Measurements from ENCODE around the gene UBD.

The UBD gene

GRCh38 chr6:29529956-29530355, 29.6 kb downstream of the UBD start:
- Histone ChIP-seq H2BK15ac (ENCODE audit: low read depth, poor library complexity, severe bottlenecking) (no peak overlapping the region), H2AK5ac (ENCODE audit: low read length, severe bottlenecking) (no peak overlapping the region), H2BK5ac (ENCODE audit: low read depth, low read length, poor library complexity, severe bottlenecking) (no peak overlapping the region), H3K4me1 (ENCODE audit: control insufficient read depth, insufficient read depth, low read depth, low read length) (no peaks in the 10 kb centered on the region), H3K4me2 (ENCODE audit: low read length, poor library complexity, severe bottlenecking) (no peak overlapping the region), H3K9ac (ENCODE audit: low read length) (no peak overlapping the region), H3K27ac (ENCODE audit: low read length, poor library complexity, severe bottlenecking) (no peak overlapping the region), H3K14ac (ENCODE audit: low read length in 2 of 2) (no peak overlapping the region), H3K4ac (ENCODE audit: low read depth in 1 of 2, low read length in 2 of 2) (no peak overlapping the region), H3K23ac (ENCODE audit: low read length in 2 of 2) (no peak overlapping the region), H2BK120ac (ENCODE audit: low read depth, low read length) (no peak overlapping the region), H2AFZ (ENCODE audit: low read depth, low read length) (no peak overlapping the region), H3K36me3 (ENCODE audit: control insufficient read depth in 1 of 2, insufficient read depth in 2 of 2, low read depth in 1 of 2, low read length in 2 of 2) (no peaks in the 10 kb centered on the region), H4K91ac (ENCODE audit: low read length) (no peak overlapping the region), H3K9me3 (ENCODE audit: control insufficient read depth, low read length) (no peaks in the 10 kb centered on the region), H4K8ac (ENCODE audit: low read length) (no peak overlapping the region), H3K18ac (ENCODE audit: low read depth in 1 of 2, low read length in 2 of 2) (no peak overlapping the region), H3K79me1 (replicated peaks; ENCODE audit: low read length, poor library complexity, severe bottlenecking) (no peaks in the 10 kb centered on the region), H2BK12ac (ENCODE audit: low read length in 2 of 2) (no peak overlapping the region), H3K27me3 (ENCODE audit: control insufficient read depth in 1 of 2, insufficient read depth in 1 of 2, low read length in 2 of 2) (peaks cover 0 to 6% of the 10 kb centered on the region in 2 experiments), H3K4me3 (ENCODE audit: insufficient read depth in 1 of 2, low read depth in 1 of 2, low read length in 2 of 2) (no peak overlapping the region)
- no peak for DNase-seq
- WGBS: 77% methylated on average over 3 of the region's 3 CpGs

- Histone ChIP-seq H3K23ac (ENCODE audit: low read length in 2 of 2) (no peak overlapping the region), H3K27ac (ENCODE audit: low read length, poor library complexity, severe bottlenecking) (no peak overlapping the region), H2AK5ac (ENCODE audit: low read length, severe bottlenecking) (no peak overlapping the region)
These were observed 30.5 kb downstream of the UBD start for GRCh38 chr6:29528988-29529560.

GRCh38 chr6:29528300-29528931, 31.1 kb downstream of the UBD start:
- Histone ChIP-seq H3K23ac (ENCODE audit: low read length in 2 of 2) (no peak overlapping the region), H3K27me3 (ENCODE audit: control insufficient read depth in 1 of 2, insufficient read depth in 1 of 2, low read length in 2 of 2) (no peaks in the 10 kb centered on the region), H2AK5ac (ENCODE audit: low read length, severe bottlenecking) (no peak overlapping the region), H3K79me1 (replicated peaks; ENCODE audit: low read length, poor library complexity, severe bottlenecking) (no peaks in the 10 kb centered on the region), H3K27ac (ENCODE audit: low read length, poor library complexity, severe bottlenecking) (no peak overlapping the region), H3K36me3 (ENCODE audit: control insufficient read depth in 1 of 2, insufficient read depth in 2 of 2, low read depth in 1 of 2, low read length in 2 of 2) (no peaks in the 10 kb centered on the region), H3K4me3 (ENCODE audit: insufficient read depth in 1 of 2, low read depth in 1 of 2, low read length in 2 of 2) (no peak overlapping the region), H3K9ac (ENCODE audit: low read length) (no peak overlapping the region), H2AFZ (ENCODE audit: low read depth, low read length) (no peak overlapping the region), H2BK120ac (ENCODE audit: low read depth, low read length) (no peak overlapping the region), H3K4me2 (ENCODE audit: low read length, poor library complexity, severe bottlenecking) (no peak overlapping the region), H3K14ac (ENCODE audit: low read length in 2 of 2) (no peak overlapping the region), H2BK15ac (ENCODE audit: low read depth, poor library complexity, severe bottlenecking) (no peak overlapping the region), H3K4ac (ENCODE audit: low read depth in 1 of 2, low read length in 2 of 2) (no peak overlapping the region), H2BK5ac (ENCODE audit: low read depth, low read length, poor library complexity, severe bottlenecking) (no peak overlapping the region), H4K91ac (ENCODE audit: low read length) (no peak overlapping the region), H3K4me1 (ENCODE audit: control insufficient read depth, insufficient read depth, low read depth, low read length) (no peaks in the 10 kb centered on the region), H3K18ac (ENCODE audit: low read depth in 1 of 2, low read length in 2 of 2) (no peak overlapping the region), H2BK12ac (ENCODE audit: low read length in 2 of 2) (no peak overlapping the region), H3K9me3 (ENCODE audit: control insufficient read depth, low read length) (no peaks in the 10 kb centered on the region), H4K8ac (ENCODE audit: low read length) (no peak overlapping the region)
- DNase-seq: no peak
- 73% methylated on average over 5 of the region's 5 CpGs for WGBS

More at GRCh38 chr6:29528988-29529560, 30.5 kb downstream of the UBD start:
- Histone ChIP-seq H2BK120ac (ENCODE audit: low read depth, low read length) (no peak overlapping the region), H2BK5ac (ENCODE audit: low read depth, low read length, poor library complexity, severe bottlenecking) (no peak overlapping the region), H2BK12ac (ENCODE audit: low read length in 2 of 2) (no peak overlapping the region), H2AFZ (ENCODE audit: low read depth, low read length) (no peak overlapping the region), H2BK15ac (ENCODE audit: low read depth, poor library complexity, severe bottlenecking) (no peak overlapping the region), H4K91ac (ENCODE audit: low read length) (no peak overlapping the region), H3K9me3 (ENCODE audit: control insufficient read depth, low read length) (no peaks in the 10 kb centered on the region), H3K4ac (ENCODE audit: low read depth in 1 of 2, low read length in 2 of 2) (no peak overlapping the region), H3K79me1 (replicated peaks; ENCODE audit: low read length, poor library complexity, severe bottlenecking) (no peaks in the 10 kb centered on the region), H3K27me3 (ENCODE audit: control insufficient read depth in 1 of 2, insufficient read depth in 1 of 2, low read length in 2 of 2) (peaks cover 0 to 4% of the 10 kb centered on the region in 2 experiments), H3K14ac (ENCODE audit: low read length in 2 of 2) (no peak overlapping the region), H3K4me3 (ENCODE audit: insufficient read depth in 1 of 2, low read depth in 1 of 2, low read length in 2 of 2) (no peak overlapping the region), H3K4me1 (ENCODE audit: control insufficient read depth, insufficient read depth, low read depth, low read length) (no peaks in the 10 kb centered on the region), H3K9ac (ENCODE audit: low read length) (no peak overlapping the region), H3K36me3 (ENCODE audit: control insufficient read depth in 1 of 2, insufficient read depth in 2 of 2, low read depth in 1 of 2, low read length in 2 of 2) (no peaks in the 10 kb centered on the region), H4K8ac (ENCODE audit: low read length) (no peak overlapping the region), H3K4me2 (ENCODE audit: low read length, poor library complexity, severe bottlenecking) (no peak overlapping the region), H3K18ac (ENCODE audit: low read depth in 1 of 2, low read length in 2 of 2) (no peak overlapping the region)
- 69% methylated on average over 2 of the region's 2 CpGs for WGBS
- no peak for DNase-seq

GRCh38 chr6:29527564-29527963, 32.0 kb downstream of the UBD start:
- H2AFZ ChIP-seq (ENCODE audit: low read depth, low read length): no peak overlapping the region
- H3K9me3 ChIP-seq (ENCODE audit: control insufficient read depth, low read length): no peaks in the 10 kb centered on the region
- no peak overlapping the region for H3K18ac ChIP-seq (ENCODE audit: low read depth in 1 of 2, low read length in 2 of 2)
- no peak overlapping the region for H3K4me2 ChIP-seq (ENCODE audit: low read length, poor library complexity, severe bottlenecking)
- H3K27ac ChIP-seq (ENCODE audit: low read length, poor library complexity, severe bottlenecking): no peak overlapping the region
- no peak overlapping the region for H2BK12ac ChIP-seq (ENCODE audit: low read length in 2 of 2)
- no peak overlapping the region for H3K9ac ChIP-seq (ENCODE audit: low read length)
- 58% methylated on average over 2 of the region's 2 CpGs for WGBS
- H4K8ac ChIP-seq (ENCODE audit: low read length): no peak overlapping the region
- DNase-seq: no peak
- H3K4me3 ChIP-seq (ENCODE audit: insufficient read depth in 1 of 2, low read depth in 1 of 2, low read length in 2 of 2): no peak overlapping the region
- no peaks in the 10 kb centered on the region for H3K36me3 ChIP-seq (ENCODE audit: control insufficient read depth in 1 of 2, insufficient read depth in 2 of 2, low read depth in 1 of 2, low read length in 2 of 2)
- no peaks in the 10 kb centered on the region for H3K4me1 ChIP-seq (ENCODE audit: control insufficient read depth, insufficient read depth, low read depth, low read length)
- no peak overlapping the region for H3K14ac ChIP-seq (ENCODE audit: low read length in 2 of 2)
- no peak overlapping the region for H2BK5ac ChIP-seq (ENCODE audit: low read depth, low read length, poor library complexity, severe bottlenecking)
- no peak overlapping the region for H2AK5ac ChIP-seq (ENCODE audit: low read length, severe bottlenecking)
- no peaks in the 10 kb centered on the region for H3K79me1 ChIP-seq (replicated peaks; ENCODE audit: low read length, poor library complexity, severe bottlenecking)
- no peak overlapping the region for H3K23ac ChIP-seq (ENCODE audit: low read length in 2 of 2)
- no peaks in the 10 kb centered on the region for H3K27me3 ChIP-seq (ENCODE audit: control insufficient read depth in 1 of 2, insufficient read depth in 1 of 2, low read length in 2 of 2)
- H4K91ac ChIP-seq (ENCODE audit: low read length): no peak overlapping the region
- no peak overlapping the region for H2BK120ac ChIP-seq (ENCODE audit: low read depth, low read length)
- no peak overlapping the region for H2BK15ac ChIP-seq (ENCODE audit: low read depth, poor library complexity, severe bottlenecking)
- no peak overlapping the region for H3K4ac ChIP-seq (ENCODE audit: low read depth in 1 of 2, low read length in 2 of 2)
